NB4 (cell line): ENCODE data around the gene ANXA8.

Experiments used
- DNase-seq: peaks from one replicate; pipeline ENCODE4 v3.0.0; 2010; ENCODE audit warnings: low read depth
- H3K4me3 ChIP-seq: one replicate; pipeline ENCODE4 v1.5.1; 2011; ENCODE audit warnings: mild to moderate bottlenecking, low read depth, low read length, moderate library complexity
- MYC ChIP-seq: IDR thresholded peaks from 2 replicates; pipeline ENCODE4 v1.6.1; 2011; ENCODE audit warnings: low read depth, low read length
- POLR2A ChIP-seq: IDR thresholded peaks from 2 replicates; pipeline ENCODE4 v1.6.1; 2011; ENCODE audit warnings: mild to moderate bottlenecking; ENCODE audit not compliant: insufficient read length; ENCODE audit errors: extremely low read depth
- TF ChIP-seq, protein P1 (sequence below): IDR thresholded peaks from one replicate; pipeline ENCODE4 v1.5.1; 2012; ENCODE audit warnings: low read depth, low read length
- TF ChIP-seq, protein P2 (sequence below): IDR thresholded peaks from 2 replicates; pipeline ENCODE4 v1.6.1; 2011; ENCODE audit warnings: low read depth, low read length

ANXA8 gene

DNA sequence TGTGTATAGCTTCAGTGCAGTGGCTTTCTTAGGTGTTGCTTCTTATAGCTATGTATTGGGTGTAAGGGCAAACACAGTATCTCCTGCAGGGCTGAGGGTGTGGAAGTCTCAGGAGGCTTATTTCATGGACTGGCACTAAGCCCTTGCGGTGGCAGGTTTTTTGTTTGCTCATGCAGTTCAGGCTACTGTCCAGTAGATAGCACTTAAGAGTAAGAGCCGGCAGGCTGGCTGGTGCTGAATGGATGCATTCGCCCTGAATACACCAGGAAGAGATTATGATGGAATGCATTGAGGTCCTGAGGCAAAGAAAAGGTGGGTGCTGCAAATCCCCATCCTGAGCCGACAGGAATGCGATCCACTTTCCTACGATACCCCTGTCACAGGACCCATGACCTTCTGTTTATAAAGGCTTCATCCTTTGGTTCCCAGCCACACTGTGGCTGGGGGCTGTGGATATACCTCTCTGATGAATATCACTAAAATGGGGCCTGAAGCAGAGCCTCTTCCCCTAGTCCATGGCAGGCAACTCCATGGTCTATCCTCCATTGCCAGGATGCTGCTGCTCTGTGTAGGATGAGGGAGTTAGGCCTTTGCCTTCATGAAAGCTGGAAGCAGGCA is 44.9 kb downstream of the ANXA8 start:
- peak; percentile 62 for DNase-seq
- TF ChIP-seq, protein P1, sequence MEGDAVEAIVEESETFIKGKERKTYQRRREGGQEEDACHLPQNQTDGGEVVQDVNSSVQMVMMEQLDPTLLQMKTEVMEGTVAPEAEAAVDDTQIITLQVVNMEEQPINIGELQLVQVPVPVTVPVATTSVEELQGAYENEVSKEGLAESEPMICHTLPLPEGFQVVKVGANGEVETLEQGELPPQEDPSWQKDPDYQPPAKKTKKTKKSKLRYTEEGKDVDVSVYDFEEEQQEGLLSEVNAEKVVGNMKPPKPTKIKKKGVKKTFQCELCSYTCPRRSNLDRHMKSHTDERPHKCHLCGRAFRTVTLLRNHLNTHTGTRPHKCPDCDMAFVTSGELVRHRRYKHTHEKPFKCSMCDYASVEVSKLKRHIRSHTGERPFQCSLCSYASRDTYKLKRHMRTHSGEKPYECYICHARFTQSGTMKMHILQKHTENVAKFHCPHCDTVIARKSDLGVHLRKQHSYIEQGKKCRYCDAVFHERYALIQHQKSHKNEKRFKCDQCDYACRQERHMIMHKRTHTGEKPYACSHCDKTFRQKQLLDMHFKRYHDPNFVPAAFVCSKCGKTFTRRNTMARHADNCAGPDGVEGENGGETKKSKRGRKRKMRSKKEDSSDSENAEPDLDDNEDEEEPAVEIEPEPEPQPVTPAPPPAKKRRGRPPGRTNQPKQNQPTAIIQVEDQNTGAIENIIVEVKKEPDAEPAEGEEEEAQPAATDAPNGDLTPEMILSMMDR: peak; percentile 65
- no peak for TF ChIP-seq POLR2A
- no peak overlapping the region for H3K4me3 ChIP-seq

- H3K4me3 ChIP-seq: no peak overlapping the region
- TF ChIP-seq, protein P1: no peak
- TF ChIP-seq MYC (no peak), POLR2A (no peak)
- TF ChIP-seq, protein P2, sequence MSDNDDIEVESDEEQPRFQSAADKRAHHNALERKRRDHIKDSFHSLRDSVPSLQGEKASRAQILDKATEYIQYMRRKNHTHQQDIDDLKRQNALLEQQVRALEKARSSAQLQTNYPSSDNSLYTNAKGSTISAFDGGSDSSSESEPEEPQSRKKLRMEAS: no peak
- DNase-seq: no peak
Observed at GRCh38 chr10:47435081-47435480, 48.8 kb downstream of the ANXA8 start.

DNA sequence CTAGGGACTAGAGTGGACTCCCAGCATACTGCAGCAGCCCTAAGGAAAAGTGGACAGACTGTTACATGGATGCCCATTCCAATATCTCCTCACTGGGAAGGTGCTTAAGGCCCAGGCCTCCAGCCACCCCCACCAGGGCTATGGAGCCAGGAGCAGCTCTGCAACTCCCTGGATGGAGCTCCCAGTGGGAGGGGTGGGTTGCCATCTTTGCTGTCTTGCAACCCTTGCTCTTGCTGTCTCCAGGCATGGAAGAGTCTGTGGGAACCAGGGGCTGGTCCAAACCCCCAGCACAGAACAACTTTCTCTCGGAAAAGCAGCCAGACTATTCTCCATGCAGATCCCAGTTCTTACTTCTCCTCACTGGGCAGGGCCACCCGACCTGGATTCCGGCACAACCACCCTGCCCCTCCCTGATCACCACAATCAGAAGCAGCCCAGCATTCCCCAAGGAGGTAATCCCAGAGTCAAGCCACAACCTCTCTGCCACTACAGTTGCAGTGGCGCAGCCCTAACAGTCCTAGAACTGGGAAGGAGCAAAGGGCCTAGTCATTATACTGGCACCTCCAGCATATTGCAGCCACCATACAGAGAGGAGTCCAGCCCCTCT is 58.0 kb downstream of the ANXA8 start:
- no peak for DNase-seq
- TF ChIP-seq, protein P1: no peak
- TF ChIP-seq, protein P2: no peak
- no peak for TF ChIP-seq POLR2A
- no peak for TF ChIP-seq MYC

GRCh38 chr10:47424231-47424630 is 59.7 kb downstream of the ANXA8 start:
- TF ChIP-seq, protein P2: no peak
- TF ChIP-seq, protein P1: no peak
- TF ChIP-seq MYC (no peak), POLR2A (no peak)
- no peak for DNase-seq
- H3K4me3 ChIP-seq: no peak overlapping the region

More for the DNA sequence above, 58.0 kb downstream of the ANXA8 start:
- H3K4me3 ChIP-seq: no peak overlapping the region

- no peak overlapping the region for H3K4me3 ChIP-seq
- no peak for TF ChIP-seq MYC
- TF ChIP-seq, protein P2: no peak
- TF ChIP-seq POLR2A: no peak
- TF ChIP-seq, protein P1: no peak
- DNase-seq: no peak
Observed at GRCh38 chr10:47423476-47423875, 60.4 kb downstream of the ANXA8 start.
